Hematopoietic multipotent progenitor cell treated with erythropoietin and hydrocortisone succinate and interleukin-3 and kit ligand, for 4 days (in vitro differentiated cells): ENCODE data around the gene ZNRF3.

ENCODE experiments used
- DNase-seq: peaks from one replicate; pipeline ENCODE4 v3.0.0-alpha.2; 2015

ZNRF3 gene

GRCh38 chr22:29044657-29045176, 161.3 kb downstream of the ZNRF3 start:
- no peak for DNase-seq

DNA sequence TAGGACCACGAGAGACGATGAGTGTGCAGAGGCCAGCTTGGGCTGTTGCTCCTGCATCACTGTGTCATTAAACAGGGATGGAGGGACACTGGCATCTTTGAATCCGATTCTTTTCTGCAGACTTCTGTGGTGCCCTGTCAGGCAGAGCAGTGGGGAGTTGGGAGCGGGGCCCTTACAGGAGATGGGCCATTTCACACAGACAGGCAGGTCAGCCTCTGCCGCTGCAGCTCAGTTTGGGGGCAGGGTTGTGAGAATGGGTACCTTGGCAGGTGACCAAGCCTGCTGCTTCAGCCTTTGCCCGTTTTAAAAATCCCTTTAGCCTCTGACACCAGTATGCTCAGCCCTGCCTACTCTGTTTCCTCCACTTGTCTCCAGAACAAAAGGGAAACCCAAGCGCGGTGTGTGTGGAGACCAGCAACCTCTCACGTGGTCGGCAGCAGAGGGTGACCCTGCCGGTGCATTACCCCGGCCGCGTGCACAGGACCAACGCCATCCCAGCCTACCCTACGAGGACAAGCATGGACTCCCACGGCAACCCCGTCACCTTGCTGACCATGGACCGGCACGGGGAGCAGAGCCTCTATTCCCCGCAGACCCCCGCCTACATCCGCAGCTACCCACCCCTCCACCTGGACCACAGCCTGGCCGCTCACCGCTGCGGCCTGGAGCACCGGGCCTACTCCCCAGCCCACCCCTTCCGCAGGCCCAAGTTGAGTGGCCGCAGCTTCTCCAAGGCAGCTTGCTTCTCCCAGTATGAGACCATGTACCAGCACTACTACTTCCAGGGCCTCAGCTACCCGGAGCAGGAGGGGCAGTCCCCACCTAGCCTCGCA, 165.7 kb downstream of the ZNRF3 start:
- no peak for DNase-seq

GRCh38 chr22:29049655-29050263, 166.4 kb downstream of the ZNRF3 start:
- no peak for DNase-seq

GRCh38 chr22:29050457-29050856, 167.1 kb downstream of the ZNRF3 start:
- no peak for DNase-seq

DNA sequence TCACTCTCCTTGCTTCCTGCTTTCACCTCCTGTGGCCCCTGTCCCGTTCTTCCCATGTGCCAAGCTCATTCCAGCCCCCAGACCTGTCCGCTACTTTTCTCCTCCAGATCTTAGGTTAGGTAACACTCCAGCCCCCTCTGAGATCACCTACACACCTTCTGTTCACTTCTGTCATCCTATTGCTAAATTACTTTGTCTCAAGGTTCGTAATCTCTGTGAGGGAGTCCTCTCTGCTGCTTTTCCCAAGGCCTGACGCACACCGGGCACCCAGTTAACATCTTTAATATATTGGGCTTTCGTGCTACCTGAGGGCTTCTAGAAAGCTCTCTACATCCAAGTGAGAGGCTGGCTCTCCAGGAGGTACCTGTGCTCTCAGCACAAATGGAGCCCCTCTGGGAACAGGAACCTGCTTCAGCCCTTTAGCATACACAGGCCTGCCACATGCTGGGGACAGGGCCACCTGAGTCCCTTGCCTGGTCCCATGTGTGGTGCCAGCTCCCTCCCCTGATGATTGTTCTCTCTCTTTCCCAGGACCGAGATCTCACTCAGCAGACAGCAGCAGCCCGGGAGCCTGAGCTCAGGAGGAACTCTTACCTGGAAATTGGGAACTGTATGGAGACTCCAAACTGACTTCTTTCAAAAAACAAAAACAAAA, 169.8 kb downstream of the ZNRF3 start:
- DNase-seq: no peak

- DNase-seq: no peak
Measured at GRCh38 chr22:29054251-29054767, 170.9 kb downstream of the ZNRF3 start.

DNA sequence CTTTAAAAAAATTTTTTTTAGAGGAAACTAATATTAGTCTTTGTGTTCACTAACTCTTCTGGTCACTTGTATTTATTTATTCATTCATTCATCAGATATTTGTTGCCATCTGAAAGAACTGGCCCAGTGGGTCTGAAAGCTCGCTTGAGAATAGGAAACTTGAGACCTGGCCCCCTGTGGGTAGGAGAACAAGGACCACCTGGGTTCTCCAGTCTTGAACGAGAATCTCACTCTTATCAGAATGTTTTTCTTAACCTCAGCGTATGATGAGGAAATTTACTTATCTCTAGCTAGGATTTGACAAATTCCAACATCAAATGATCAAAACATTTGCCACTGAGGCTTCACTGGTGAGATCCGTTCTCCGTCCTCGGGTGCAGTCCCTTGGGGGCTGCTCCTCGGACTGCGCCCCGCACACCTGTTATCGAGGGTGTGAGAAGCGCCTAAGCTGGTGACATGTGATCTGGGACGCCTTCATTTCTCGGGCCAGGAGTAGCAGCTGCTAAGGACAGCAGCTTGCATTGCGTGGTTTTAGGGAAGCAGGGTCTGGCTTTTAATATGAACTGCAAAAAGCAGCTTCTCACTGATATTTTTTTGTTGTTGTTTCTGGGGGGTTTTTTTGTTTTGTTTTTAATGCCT, 171.9 kb downstream of the ZNRF3 start:
- DNase-seq: no peak

DNA sequence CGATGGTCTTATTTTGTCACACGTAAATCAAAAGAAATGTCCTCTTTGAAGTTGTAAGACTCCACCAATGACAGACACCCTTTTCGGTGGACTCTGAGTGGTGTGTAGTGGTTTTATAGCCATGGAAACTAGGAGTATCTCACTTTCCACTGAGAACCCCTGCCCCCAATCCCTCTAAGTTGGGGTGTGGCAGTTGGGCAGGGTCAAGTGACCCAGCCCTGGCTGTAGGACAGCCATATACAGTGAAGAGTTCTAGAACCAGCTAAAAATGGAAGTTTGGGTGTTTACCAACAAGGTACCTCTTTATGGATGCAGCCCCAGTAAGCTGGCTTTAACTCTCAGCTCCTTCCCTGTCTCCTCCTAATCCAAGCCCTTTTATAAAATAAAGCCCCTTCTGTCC, 173.1 kb downstream of the ZNRF3 start:
- no peak for DNase-seq

- DNase-seq: no peak
Measured at GRCh38 chr22:29060251-29060869, 177.0 kb downstream of the ZNRF3 start.

GRCh38 chr22:29060931-29061330, 177.6 kb downstream of the ZNRF3 start:
- DNase-seq: no peak

DNA sequence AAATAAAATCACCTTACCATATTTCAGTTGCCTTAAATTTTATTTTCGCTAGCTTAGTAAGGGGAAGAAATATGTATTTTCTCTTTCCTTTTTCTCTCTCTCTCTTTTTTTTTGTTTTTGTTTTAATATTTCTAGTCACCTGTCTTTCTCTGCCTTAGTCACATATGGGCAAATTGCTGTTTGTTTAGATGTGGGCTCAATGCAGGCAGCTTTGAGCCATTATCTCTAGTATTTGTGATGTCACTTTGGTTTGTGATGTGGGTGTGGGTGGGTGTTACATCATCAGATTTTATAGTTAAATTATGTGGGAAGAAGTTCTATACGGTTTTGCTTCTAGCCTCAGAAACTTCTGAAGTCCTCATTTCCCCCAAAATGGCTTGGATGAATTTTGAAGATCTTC, 178.4 kb downstream of the ZNRF3 start, which contains the start of gene C22orf31:
C22orf31 (minus strand) TSS at position 59 of the 400 bp plus-strand sequence; CDS start at position 20, 39 bp downstream.
- DNase-seq: no peak

DNA sequence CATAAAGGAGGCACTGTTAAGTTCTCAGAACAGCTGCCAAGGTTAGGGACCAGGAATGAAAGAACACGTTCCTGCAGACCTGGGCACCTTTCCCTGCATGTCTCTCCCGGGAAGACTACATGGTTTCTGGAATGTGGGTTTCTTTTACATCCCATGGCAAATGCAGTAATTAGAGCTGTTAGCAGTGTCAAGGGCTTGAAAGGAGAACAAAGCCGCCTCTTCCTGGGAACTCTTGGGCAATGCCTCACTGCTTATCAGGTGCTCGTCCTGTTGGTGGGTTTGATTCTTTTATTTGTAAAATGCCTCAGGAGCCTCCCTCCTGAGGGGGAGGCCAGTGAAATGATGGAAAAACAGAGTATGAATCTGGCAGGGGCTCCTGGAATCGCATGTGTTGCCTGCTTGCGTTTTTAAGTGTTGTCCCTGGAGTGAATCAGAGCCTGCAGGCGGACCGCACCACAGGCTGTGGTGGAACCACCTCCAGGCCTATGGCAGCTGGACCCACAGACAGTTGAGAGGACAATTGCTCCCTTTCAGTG, 179.0 kb downstream of the ZNRF3 start:
- no peak for DNase-seq

- no peak for DNase-seq
Measured at GRCh38 chr22:29065468-29066190, 182.3 kb downstream of the ZNRF3 start.

DNA sequence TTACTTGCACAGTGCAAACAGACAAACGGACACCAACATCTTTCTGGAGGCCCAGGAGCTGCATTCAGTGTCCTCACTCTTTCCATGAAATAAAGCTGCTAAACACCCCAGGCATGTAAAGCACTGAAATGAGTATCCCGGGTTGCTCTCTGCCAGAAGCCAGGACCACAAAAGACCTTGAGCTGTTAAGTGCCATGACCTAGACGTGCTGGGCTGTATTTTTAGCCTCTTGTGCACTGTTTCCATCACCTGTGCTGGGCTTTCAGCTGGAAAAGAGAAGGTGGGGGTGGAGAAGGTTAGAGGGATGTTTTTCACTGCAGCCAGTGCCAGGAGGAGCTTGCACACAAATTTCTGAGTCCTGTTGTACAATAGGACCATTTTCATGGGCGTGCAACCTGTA, 186.1 kb downstream of the ZNRF3 start:
- DNase-seq: no peak

GRCh38 chr22:29070490-29070889, 187.1 kb downstream of the ZNRF3 start:
- DNase-seq: no peak

DNA sequence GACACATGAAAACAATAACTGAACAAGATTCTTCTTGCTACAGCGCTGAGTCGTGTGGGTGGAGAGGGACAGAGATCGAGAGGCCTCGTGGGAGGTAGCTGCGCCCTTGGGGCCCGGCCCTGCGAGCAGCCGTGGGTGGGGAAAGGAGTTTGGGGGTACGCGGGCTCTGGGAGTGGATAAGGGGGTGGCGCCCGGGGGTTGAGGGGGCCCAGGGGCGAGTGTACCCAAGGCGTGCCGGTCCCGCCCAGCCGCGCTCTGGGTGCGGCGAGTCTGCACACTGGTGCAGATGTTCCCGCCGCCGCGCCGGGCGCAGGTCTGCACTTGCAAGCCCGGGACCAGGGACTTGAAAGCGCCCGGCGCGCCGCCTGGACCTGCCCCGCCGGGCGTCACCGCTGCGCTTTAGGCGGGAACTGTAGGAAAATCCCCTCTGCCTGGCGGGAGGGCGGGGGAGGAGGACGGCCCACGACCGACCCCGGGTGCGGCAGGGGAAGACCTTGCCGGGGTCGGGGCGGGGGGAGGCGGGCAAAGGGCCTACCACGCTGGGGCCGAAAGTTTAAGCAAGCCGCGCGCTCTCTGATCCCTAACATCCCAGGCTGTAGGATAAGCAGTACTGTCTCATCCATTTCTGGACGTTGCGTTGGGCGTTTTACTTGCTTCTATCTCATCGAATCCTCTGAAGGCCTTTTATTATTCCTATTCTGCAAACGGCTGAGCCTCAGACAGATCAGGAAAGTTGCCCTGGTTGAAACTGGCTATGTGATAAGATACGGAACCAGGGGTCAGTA, 188.1 kb downstream of the ZNRF3 start:
- peak; percentile 83 for DNase-seq

- peak; percentile 89 for DNase-seq
Measured at GRCh38 chr22:29072193-29072978, 189.0 kb downstream of the ZNRF3 start.

DNA sequence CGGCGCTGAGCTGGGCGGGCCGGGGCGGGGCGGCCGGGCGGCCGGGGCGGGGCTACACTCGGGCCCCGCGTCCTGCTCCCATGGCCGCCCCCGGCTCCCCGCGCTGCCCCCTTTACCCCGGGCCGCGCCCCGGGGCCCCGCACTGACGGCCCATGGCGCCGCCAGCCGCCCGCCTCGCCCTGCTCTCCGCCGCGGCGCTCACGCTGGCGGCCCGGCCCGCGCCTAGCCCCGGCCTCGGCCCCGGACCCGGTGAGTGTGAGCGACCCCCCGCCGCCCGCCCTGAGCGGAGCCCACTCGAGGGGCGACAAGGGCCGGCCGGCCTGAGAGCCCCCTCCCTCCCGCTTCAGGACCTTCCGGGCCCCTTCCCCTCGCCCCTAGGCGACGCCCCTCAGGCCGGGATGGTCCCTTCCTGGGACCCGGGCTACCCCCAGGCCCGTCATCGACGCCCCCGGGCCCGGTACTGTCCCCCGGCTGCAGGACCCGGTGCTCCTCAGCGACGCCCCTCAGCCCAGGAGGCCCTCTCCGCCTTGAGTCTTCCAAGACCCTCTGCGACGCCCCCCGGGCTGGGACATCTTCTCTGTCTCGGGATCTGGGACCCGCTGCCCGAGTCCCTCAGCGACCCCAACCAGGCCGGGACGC, 189.7 kb downstream of the ZNRF3 start, which contains the start of gene KREMEN1:
KREMEN1 (plus strand) TSS at position 57 of the 639 bp plus-strand sequence; CDS start at position 153, 96 bp downstream.
- no peak for DNase-seq
